Loucy (cell line): ENCODE results near the gene BMP3.

Experiments used
- EZH2phosphoT487 ChIP-seq: fragments of 200-600 bp; IDR thresholded peaks from 2 replicates; pipeline ENCODE4 v1.6.1; 2018; ENCODE audit warnings: antibody characterized with exemption, mild to moderate bottlenecking, moderate library complexity, borderline replicate concordance
- TF ChIP-seq, protein P1 (sequence below): fragments of 200-600 bp; sonication (generic); conservative IDR thresholded peaks from 2 replicates; pipeline ENCODE4 v1.5.1; 2014; ENCODE audit warnings: mild to moderate bottlenecking, antibody characterized with exemption, low read length

DNA sequence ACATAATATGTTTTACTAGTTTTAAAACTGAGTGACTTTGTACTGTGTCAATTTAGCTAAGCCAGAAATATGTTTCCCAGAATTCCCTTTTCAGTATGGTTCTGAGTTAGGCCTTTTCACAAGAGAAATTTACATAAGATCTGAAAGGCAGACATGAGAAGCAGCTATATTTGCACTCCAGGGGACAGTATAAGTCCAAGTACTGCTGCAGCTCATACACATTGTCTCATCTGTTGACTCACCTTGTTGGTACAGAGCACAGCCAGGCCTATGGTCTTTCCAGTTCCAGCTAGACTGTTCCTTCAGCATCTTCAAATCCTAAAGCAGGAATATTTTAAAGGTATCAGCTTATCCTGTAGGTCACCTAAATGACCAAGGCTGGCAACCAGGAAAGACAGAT, 53.5 kb downstream of the BMP3 start:
- TF ChIP-seq EZH2phosphoT487, result no peak
- TF ChIP-seq, protein P1, sequence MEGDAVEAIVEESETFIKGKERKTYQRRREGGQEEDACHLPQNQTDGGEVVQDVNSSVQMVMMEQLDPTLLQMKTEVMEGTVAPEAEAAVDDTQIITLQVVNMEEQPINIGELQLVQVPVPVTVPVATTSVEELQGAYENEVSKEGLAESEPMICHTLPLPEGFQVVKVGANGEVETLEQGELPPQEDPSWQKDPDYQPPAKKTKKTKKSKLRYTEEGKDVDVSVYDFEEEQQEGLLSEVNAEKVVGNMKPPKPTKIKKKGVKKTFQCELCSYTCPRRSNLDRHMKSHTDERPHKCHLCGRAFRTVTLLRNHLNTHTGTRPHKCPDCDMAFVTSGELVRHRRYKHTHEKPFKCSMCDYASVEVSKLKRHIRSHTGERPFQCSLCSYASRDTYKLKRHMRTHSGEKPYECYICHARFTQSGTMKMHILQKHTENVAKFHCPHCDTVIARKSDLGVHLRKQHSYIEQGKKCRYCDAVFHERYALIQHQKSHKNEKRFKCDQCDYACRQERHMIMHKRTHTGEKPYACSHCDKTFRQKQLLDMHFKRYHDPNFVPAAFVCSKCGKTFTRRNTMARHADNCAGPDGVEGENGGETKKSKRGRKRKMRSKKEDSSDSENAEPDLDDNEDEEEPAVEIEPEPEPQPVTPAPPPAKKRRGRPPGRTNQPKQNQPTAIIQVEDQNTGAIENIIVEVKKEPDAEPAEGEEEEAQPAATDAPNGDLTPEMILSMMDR, result peak; percentile 50
